Measurements from ENCODE around the gene SHISA9. TPM values are rescaled to one million over a fixed set of nuclear protein-coding genes. Genes with fewer than 3 reads are reported as not detected.

Gene SHISA9
- total and polyA plus RNA-seq, 12 donors: 0.04 to 4.8 (median 0.35) TPM

DNA sequence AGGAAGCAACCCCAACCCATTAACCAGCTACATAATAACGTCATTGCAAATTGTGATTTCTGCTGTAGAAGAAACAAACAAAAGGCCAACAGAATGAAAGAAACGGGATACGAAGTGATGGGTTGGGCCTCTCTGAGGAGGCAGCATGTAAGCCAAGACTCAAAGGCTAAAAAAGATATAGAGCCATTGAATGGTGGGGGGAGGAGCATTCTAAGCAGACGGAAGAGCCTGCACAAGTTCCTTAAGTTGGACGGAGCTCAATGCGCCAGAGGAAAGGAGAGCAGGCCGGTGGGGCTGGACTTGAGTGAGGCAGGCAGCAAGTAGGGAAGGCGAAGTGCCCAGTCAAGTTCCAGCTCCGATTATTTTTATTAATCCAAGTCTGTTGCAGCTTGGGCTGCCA is 160.3 kb downstream of the SHISA9 start:
- WGBS, 4 donors: 44 to 52% (median 51%) methylated on average over 9 of the region's 9 CpGs
- intact Hi-C loops (cut with DNase I): no loop called here
- Histone ChIP-seq H3K27me3 (no peaks in the 10 kb centered on the region), H3K36me3 (replicated peaks in 1 of 2) (no peaks in the 10 kb centered on the region), H3K27ac (no peak overlapping the region), H3K4me3 (no peak overlapping the region), H3K4me1 (replicated peaks in 1 of 2) (no peaks in the 10 kb centered on the region), H3K9me3 (replicated peaks in 1 of 3) (no peaks in the 10 kb centered on the region)
- DNase-seq: no peak
- no peak for TF ChIP-seq POLR2A (IDR thresholded peaks at IDR 0.05)
- TF ChIP-seq, protein P1, sequence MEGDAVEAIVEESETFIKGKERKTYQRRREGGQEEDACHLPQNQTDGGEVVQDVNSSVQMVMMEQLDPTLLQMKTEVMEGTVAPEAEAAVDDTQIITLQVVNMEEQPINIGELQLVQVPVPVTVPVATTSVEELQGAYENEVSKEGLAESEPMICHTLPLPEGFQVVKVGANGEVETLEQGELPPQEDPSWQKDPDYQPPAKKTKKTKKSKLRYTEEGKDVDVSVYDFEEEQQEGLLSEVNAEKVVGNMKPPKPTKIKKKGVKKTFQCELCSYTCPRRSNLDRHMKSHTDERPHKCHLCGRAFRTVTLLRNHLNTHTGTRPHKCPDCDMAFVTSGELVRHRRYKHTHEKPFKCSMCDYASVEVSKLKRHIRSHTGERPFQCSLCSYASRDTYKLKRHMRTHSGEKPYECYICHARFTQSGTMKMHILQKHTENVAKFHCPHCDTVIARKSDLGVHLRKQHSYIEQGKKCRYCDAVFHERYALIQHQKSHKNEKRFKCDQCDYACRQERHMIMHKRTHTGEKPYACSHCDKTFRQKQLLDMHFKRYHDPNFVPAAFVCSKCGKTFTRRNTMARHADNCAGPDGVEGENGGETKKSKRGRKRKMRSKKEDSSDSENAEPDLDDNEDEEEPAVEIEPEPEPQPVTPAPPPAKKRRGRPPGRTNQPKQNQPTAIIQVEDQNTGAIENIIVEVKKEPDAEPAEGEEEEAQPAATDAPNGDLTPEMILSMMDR (IDR thresholded peaks at IDR 0.05): no peak

DNA sequence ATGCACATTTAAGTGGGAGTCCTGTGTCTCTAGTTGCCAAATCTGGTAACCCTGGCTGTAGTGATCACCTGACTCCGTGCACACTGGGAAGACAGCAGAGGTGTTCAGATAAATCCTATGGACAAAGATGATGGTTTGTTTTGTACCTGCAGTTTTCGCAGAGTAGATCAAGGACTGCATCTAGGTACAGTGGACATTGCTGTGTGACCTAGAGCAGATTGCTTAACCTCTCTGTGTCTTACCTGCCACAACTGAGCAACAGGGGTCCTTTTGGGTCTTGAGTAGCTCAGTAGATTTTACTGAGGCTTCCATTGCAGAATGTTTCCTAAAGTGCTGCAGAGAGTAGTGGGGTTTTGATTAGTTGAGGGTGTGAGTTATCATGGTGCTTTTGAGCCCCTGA is 160.8 kb downstream of the SHISA9 start:
- Histone ChIP-seq H3K4me3 (no peak overlapping the region), H3K36me3 (replicated peaks in 1 of 2) (no peaks in the 10 kb centered on the region), H3K4me1 (replicated peaks in 1 of 2) (no peaks in the 10 kb centered on the region), H3K27me3 (no peaks in the 10 kb centered on the region), H3K27ac (no peak overlapping the region), H3K9me3 (replicated peaks in 1 of 3) (no peaks in the 10 kb centered on the region)
- no peak for DNase-seq
- 80 to 83% (median 81%) methylated on average over 2 of the region's 2 CpGs for WGBS, 4 donors
- intact Hi-C loops (cut with DNase I): no loop called here
- TF ChIP-seq, protein P1 (IDR thresholded peaks at IDR 0.05): no peak
- no peak for TF ChIP-seq POLR2A (IDR thresholded peaks at IDR 0.05)

GRCh38 chr16:13063457-13063856 is 162.1 kb downstream of the SHISA9 start:
- Histone ChIP-seq H3K4me1 (replicated peaks in 1 of 2) (no peaks in the 10 kb centered on the region), H3K36me3 (replicated peaks in 1 of 2) (no peaks in the 10 kb centered on the region), H3K27ac (no peak overlapping the region), H3K9me3 (replicated peaks in 1 of 3) (no peaks in the 10 kb centered on the region), H3K27me3 (no peaks in the 10 kb centered on the region), H3K4me3 (no peak overlapping the region)
- DNase-seq: no peak
- 77 to 87% (median 83%) methylated on average over 10 of the region's 10 CpGs for WGBS, 4 donors
- intact Hi-C loops (cut with DNase I): no loop called here
- no peak for TF ChIP-seq POLR2A (IDR thresholded peaks at IDR 0.05)
- TF ChIP-seq, protein P1 (IDR thresholded peaks at IDR 0.05): no peak

DNA sequence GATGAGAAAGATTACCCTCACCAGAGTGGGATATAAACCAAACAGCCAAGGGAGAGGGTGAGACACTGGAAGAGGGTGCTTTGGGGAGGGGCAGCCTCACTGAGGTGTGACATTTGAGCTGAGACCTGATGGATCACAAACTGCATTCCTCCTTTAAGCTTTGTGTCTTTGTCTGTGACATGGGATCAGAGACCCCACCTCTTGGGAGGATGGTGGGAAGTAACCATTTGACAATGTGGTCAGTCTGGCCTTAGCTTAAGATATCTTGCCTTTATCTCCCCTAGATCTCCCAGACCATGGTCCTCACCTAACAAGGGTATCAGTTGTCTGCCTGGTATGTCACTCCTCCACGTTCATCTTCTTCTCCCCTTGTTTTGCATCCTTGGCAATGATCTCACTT is 163.4 kb downstream of the SHISA9 start:
- Histone ChIP-seq H3K27ac (no peak overlapping the region), H3K4me1 (replicated peaks in 1 of 2) (no peaks in the 10 kb centered on the region), H3K27me3 (no peaks in the 10 kb centered on the region), H3K4me3 (no peak overlapping the region), H3K36me3 (replicated peaks in 1 of 2) (no peaks in the 10 kb centered on the region), H3K9me3 (replicated peaks in 1 of 3) (no peaks in the 10 kb centered on the region)
- intact Hi-C loops (cut with DNase I): no loop called here
- TF ChIP-seq, protein P1 (IDR thresholded peaks at IDR 0.05): no peak
- TF ChIP-seq POLR2A (IDR thresholded peaks at IDR 0.05): no peak
- DNase-seq: no peak
- 12 to 14% (median 13%) methylated on average over 1 of the region's 1 CpG for WGBS, 4 donors
